NB4 (cell line): ENCODE data around the gene ALDH8A1.

Experiments used
- DNase-seq: peaks from one replicate; pipeline ENCODE4 v3.0.0; 2010; ENCODE audit warnings: low read depth
- H3K4me3 ChIP-seq: one replicate; pipeline ENCODE4 v1.5.1; 2011; ENCODE audit warnings: mild to moderate bottlenecking, low read depth, low read length, moderate library complexity
- CTCF ChIP-seq: IDR thresholded peaks from one replicate; pipeline ENCODE4 v1.5.1; 2012; ENCODE audit warnings: low read depth, low read length
- MYC ChIP-seq: IDR thresholded peaks from 2 replicates; pipeline ENCODE4 v1.6.1; 2011; ENCODE audit warnings: low read depth, low read length
- POLR2A ChIP-seq: IDR thresholded peaks from 2 replicates; pipeline ENCODE4 v1.6.1; 2011; ENCODE audit warnings: mild to moderate bottlenecking; ENCODE audit not compliant: insufficient read length; ENCODE audit errors: extremely low read depth
- TF ChIP-seq, protein P1 (sequence below): IDR thresholded peaks from 2 replicates; pipeline ENCODE4 v1.6.1; 2011; ENCODE audit warnings: low read depth, low read length

The ALDH8A1 gene

DNA sequence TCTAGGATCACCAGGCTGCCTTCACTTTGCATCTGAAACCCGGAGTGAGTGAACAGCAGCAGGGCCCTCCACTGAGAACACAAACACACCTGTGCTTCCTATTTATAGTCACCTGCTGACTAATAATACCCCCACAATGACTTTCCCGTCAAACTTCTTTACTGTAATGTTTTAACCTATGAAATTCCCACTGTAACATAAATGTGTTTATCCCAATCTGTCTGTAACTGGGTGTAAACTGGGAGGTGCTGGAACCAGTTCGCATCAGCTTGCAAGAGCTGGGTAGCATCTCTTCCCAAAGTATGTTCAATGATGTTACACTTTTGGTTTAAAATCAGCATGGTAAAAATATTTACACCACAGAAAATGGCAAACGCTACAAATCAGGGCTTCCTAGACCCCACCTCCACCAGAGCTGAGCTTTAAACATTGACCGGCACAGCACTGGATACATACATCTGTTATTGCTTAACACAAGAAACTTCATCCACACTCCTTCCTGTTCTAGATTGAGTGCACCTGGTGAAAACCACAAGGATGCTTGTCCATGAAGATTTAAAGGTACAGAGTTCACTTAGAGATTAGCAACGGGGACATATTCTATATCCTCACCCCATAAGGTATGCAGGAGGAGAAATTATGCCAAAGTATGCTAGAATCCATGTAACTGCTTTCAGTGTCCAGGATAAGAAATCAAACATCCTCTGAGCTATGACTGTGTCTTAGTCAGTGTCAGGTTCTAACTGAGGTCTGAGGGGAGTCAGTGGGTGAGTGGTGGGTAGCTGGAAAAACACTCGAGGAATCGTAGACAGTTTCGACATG is 79.0 kb downstream of the ALDH8A1 start:
- H3K4me3 ChIP-seq: no peak overlapping the region
- TF ChIP-seq, protein P1, sequence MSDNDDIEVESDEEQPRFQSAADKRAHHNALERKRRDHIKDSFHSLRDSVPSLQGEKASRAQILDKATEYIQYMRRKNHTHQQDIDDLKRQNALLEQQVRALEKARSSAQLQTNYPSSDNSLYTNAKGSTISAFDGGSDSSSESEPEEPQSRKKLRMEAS: no peak
- no peak for TF ChIP-seq MYC
- TF ChIP-seq POLR2A: no peak
- no peak for TF ChIP-seq CTCF
- no peak for DNase-seq

DNA sequence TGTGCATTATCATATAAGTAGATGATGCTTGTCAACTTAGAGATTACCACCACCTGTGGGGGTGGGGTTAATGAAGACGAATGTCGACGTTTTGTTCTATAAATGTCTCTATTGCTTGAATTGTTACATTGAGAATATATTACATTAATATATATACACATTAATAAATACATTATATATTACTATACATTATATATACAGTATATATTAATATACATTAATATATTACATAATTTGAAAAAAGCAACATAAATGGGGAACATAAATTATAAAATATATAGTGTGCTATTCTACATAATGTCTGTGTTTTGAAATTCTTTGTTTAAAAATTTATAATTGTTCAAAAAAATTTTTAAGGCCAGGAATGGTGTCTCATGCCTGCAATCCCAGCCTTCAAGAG is 81.1 kb downstream of the ALDH8A1 start:
- TF ChIP-seq, protein P1: no peak
- TF ChIP-seq MYC: no peak
- TF ChIP-seq POLR2A: no peak
- no peak for TF ChIP-seq CTCF
- H3K4me3 ChIP-seq: no peak overlapping the region
- DNase-seq: no peak
